Measurements from ENCODE around the gene CDC5L. TPM values are rescaled to one million over a fixed set of nuclear protein-coding genes. Genes with fewer than 3 reads are reported as not detected.

CDC5L gene
- total RNA-seq: 15.3 and 18.4 TPM in 2 replicates

GRCh38 chr6:44387346-44388134 is at the start of gene CDC5L:
TSS of gene CDC5L (plus strand) at chr6:44387706. CDS start at chr6:44387824, 118 bp downstream.

GRCh38 chr6:44342489-44342888 is 45.0 kb upstream of the CDC5L start, which contains the start of gene SPATS1:
TSS of gene SPATS1 (plus strand) at chr6:44342650. CDS start at chr6:44343096, 446 bp downstream.

Other genes starting within 250 kb of the CDC5L start
- gene CAPN11, start 228.9 kb upstream of the CDC5L start, total RNA-seq: under 0.01 TPM in 1 of 2 replicates, not detected in the other
- not detected in 2 replicates for gene MYMX, start 170.8 kb upstream of the CDC5L start, total RNA-seq
- gene SLC29A1, start 164.1 kb upstream of the CDC5L start, total RNA-seq: 3.2 and 4.7 TPM in 2 replicates
- gene HSP90AB1, start 140.6 kb upstream of the CDC5L start, total RNA-seq: 289 and 353 TPM in 2 replicates
- gene SLC35B2, start 130.2 kb upstream of the CDC5L start, total RNA-seq: 55.2 and 80.9 TPM in 2 replicates
- gene NFKBIE, start 122.2 kb upstream of the CDC5L start, total RNA-seq: 3.3 TPM in 2 replicates
- under 0.01 TPM in 2 replicates for gene TMEM151B, start 117.3 kb upstream of the CDC5L start, total RNA-seq
- 16.2 and 24.6 TPM in 2 replicates for gene AARS2, start 74.4 kb upstream of the CDC5L start, total RNA-seq
- gene SPATS1, start 45.1 kb upstream of the CDC5L start, total RNA-seq: 0.16 TPM in 1 of 2 replicates, not detected in the other

All from bronchial smooth muscle cell (primary cell).